Muscle of back (tissue), 11 donors: Measurements from ENCODE around the gene PRR5. TPM values are rescaled to one million over a fixed set of nuclear protein-coding genes. Genes with fewer than 3 reads are reported as not detected.
"Not testable (repeated sequence)": the region's sequence is repeated elsewhere in the genome, so short reads cannot be mapped to it uniquely, and the experiment has no call there.

Source experiments
- DNase-seq, 3 donors: peaks; one replicate each; pipeline versions ENCODE4 v3.0.0 to v3.0.0-alpha.2; 2013
- polyA plus RNA-seq, 10 donors: library from polyadenylated mRNA; unstranded; fragments of 120-200 nt; gene quantifications; one replicate each; pipeline ENCODE4 v1.2.1, GENCODE V29; 2013; ENCODE audit not compliant: insufficient read length in 10 of 10

PRR5 gene
- polyA plus RNA-seq, 10 donors = 19.5 to 37.3 (median 24.1) TPM

- no peak for DNase-seq
These were observed 30.3 kb upstream of the PRR5 start for GRCh38 chr22:44671742-44672141.

GRCh38 chr22:44672632-44673031, 29.4 kb upstream of the PRR5 start:
- no peak for DNase-seq

- no peak for DNase-seq
These were observed 28.6 kb upstream of the PRR5 start for GRCh38 chr22:44673406-44673805.

GRCh38 chr22:44676066-44676440, 26.0 kb upstream of the PRR5 start:
- not testable (repeated sequence) for DNase-seq

GRCh38 chr22:44676441-44677352, 25.3 kb upstream of the PRR5 start:
- DNase-seq = no peak

GRCh38 chr22:44677353-44677840, 24.6 kb upstream of the PRR5 start:
- no peak for DNase-seq

GRCh38 chr22:44677871-44678555, 24.0 kb upstream of the PRR5 start:
- DNase-seq = no peak

- DNase-seq = no peak
These were observed 23.3 kb upstream of the PRR5 start for GRCh38 chr22:44678556-44679305.

GRCh38 chr22:44679306-44679647, 22.7 kb upstream of the PRR5 start:
- DNase-seq = not testable (repeated sequence)

- DNase-seq = no peak
These were observed 21.9 kb upstream of the PRR5 start for GRCh38 chr22:44680058-44680457.

GRCh38 chr22:44680481-44680894, 21.5 kb upstream of the PRR5 start:
- DNase-seq = no peak

- DNase-seq = no peak
These were observed 19.3 kb upstream of the PRR5 start for GRCh38 chr22:44682556-44683168.

- no peak for DNase-seq
These were observed 18.8 kb upstream of the PRR5 start for GRCh38 chr22:44683237-44683636.

- no peak for DNase-seq
These were observed 18.1 kb upstream of the PRR5 start for GRCh38 chr22:44683881-44684280.

- DNase-seq = peak; percentile 70 to 83 (median 76)
These were observed 17.3 kb upstream of the PRR5 start for GRCh38 chr22:44684506-44685383.

- DNase-seq = no peak
These were observed 16.5 kb upstream of the PRR5 start for GRCh38 chr22:44685384-44686056.

- no peak for DNase-seq
These were observed 15.0 kb upstream of the PRR5 start for GRCh38 chr22:44686873-44687600.

GRCh38 chr22:44689173-44689572, 12.8 kb upstream of the PRR5 start:
- no peak for DNase-seq

- DNase-seq = no peak
These were observed 12.0 kb upstream of the PRR5 start for GRCh38 chr22:44689915-44690524.
